ENCODE results near the gene IL6. TPM values are rescaled to one million over a fixed set of nuclear protein-coding genes. Genes with fewer than 3 reads are reported as not detected.
"Not testable (repeated sequence)": the region's sequence is repeated elsewhere in the genome, so short reads cannot be mapped to it uniquely, and the experiment has no call there.

The IL6 gene
- total RNA-seq, 3 donors from 2014 or later (not counting 1 experiment from before 2014, with no cell fraction given), result 1.3 to 2.3 (median 1.7) TPM

DNA sequence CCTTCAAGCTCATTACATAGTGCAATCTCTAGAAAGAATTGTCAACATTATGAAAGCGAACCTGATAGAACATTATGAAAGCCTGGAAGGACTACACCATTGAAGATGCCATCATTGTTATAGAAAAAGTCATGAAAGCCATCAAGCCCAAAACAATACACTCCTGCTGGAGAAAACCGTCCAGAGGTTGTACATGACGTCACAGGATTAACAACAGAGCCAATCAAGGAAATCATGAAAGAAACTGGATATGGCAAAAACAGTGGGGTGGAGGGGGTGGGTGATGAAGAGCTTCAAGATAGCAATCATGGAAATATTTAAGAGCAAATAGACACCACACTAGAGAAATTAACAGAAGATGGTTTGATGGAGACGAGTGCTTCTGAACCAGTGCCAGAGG lies 50.0 kb downstream of the IL6 start:
- no peaks in the 10 kb centered on the region for H3K4me1 Mint-ChIP-seq
- no peak for DNase-seq
- TF ChIP-seq, protein P1, sequence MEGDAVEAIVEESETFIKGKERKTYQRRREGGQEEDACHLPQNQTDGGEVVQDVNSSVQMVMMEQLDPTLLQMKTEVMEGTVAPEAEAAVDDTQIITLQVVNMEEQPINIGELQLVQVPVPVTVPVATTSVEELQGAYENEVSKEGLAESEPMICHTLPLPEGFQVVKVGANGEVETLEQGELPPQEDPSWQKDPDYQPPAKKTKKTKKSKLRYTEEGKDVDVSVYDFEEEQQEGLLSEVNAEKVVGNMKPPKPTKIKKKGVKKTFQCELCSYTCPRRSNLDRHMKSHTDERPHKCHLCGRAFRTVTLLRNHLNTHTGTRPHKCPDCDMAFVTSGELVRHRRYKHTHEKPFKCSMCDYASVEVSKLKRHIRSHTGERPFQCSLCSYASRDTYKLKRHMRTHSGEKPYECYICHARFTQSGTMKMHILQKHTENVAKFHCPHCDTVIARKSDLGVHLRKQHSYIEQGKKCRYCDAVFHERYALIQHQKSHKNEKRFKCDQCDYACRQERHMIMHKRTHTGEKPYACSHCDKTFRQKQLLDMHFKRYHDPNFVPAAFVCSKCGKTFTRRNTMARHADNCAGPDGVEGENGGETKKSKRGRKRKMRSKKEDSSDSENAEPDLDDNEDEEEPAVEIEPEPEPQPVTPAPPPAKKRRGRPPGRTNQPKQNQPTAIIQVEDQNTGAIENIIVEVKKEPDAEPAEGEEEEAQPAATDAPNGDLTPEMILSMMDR (IDR thresholded peaks at IDR 0.05), result no peak
- no peak for ATAC-seq
- no peaks in the 10 kb centered on the region for H3K9me3 ChIP-seq (ENCODE audit: control insufficient read depth, insufficient read depth, low read length)
- intact Hi-C loops (cut with micrococcal nuclease), result no loop called here
- H3K36me3 ChIP-seq (ENCODE audit: control insufficient read depth, insufficient read depth, low read length), result no peaks in the 10 kb centered on the region
- no peak overlapping the region for H3K4me3 ChIP-seq (ENCODE audit: low read length)
- WGBS (ENCODE audit: insufficient coverage), result 83% methylated on average over 4 of the region's 4 CpGs
- no peaks in the 10 kb centered on the region for H3K36me3 Mint-ChIP-seq
- H3K27ac Mint-ChIP-seq, result no peak overlapping the region
- H3K27me3 ChIP-seq (ENCODE audit: control insufficient read depth, insufficient read depth, low read length), result no peaks in the 10 kb centered on the region
- H3K9me3 Mint-ChIP-seq, result no peaks in the 10 kb centered on the region
- no peak overlapping the region for H3K4me3 Mint-ChIP-seq
- no peak overlapping the region for H3K27ac ChIP-seq (ENCODE audit: low read length)
- H3K4me1 ChIP-seq (ENCODE audit: control insufficient read depth, insufficient read depth, low read length), result no peaks in the 10 kb centered on the region
- peaks cover 0 to 4% of the 10 kb centered on the region in 2 donors for H3K27me3 Mint-ChIP-seq (ENCODE audit: low read depth in 2 of 2)

DNA sequence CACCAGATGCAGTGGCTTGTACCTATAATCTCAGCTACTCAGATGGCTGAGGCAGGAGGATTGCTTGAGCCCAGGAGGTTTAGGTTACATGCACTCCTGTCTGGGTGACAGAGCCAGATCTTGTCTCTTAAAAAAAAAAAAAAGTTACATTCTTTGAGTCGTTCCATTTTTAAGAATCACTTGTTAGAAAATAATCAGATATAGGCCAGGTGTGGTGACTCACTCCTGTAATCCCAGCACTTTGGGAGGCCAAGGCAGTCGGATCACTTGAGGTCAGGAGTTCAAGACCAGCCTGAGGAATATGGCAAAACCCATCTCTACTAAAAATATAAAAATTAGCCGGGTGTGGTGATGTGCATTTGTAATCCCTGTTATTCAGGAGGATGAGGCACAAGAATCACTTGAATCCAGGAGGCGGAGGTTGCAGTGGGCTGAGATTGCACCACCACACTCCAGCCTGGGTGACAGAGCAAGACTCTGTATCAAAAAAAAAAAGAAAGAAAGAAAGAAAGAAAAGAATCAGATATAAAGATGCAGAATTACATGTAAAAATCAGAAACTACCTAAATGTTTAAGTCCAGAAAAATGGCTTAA lies 52.8 kb downstream of the IL6 start:
- 96% methylated on average over 3 of the region's 4 CpGs for WGBS (ENCODE audit: insufficient coverage)

GRCh38 chr7:22781230-22781711 lies 54.3 kb downstream of the IL6 start:
- Mint-ChIP-seq H3K4me3 (no peak overlapping the region), H3K27ac (no peak overlapping the region), H3K36me3 (no peaks in the 10 kb centered on the region), H3K27me3 (ENCODE audit: low read depth in 2 of 2) (peaks cover 4 to 5% of the 10 kb centered on the region in 2 donors), H3K9me3 (no peaks in the 10 kb centered on the region), H3K4me1 (no peaks in the 10 kb centered on the region)
- Histone ChIP-seq H3K4me3 (ENCODE audit: low read length) (no peak overlapping the region), H3K9me3 (ENCODE audit: control insufficient read depth, insufficient read depth, low read length) (no peaks in the 10 kb centered on the region), H3K36me3 (ENCODE audit: control insufficient read depth, insufficient read depth, low read length) (no peaks in the 10 kb centered on the region), H3K27me3 (ENCODE audit: control insufficient read depth, insufficient read depth, low read length) (no peaks in the 10 kb centered on the region), H3K27ac (ENCODE audit: low read length) (no peak overlapping the region), H3K4me1 (ENCODE audit: control insufficient read depth, insufficient read depth, low read length) (no peaks in the 10 kb centered on the region)
- ATAC-seq (no peak), DNase-seq (no peak)
- 93% methylated on average over 5 of the region's 5 CpGs for WGBS (ENCODE audit: insufficient coverage)
- intact Hi-C loops (cut with micrococcal nuclease), result no loop called here
- TF ChIP-seq, protein P1 (IDR thresholded peaks at IDR 0.05), result no peak

More for the DNA sequence above, 52.8 kb downstream of the IL6 start:
- H3K4me1 ChIP-seq (ENCODE audit: control insufficient read depth, insufficient read depth, low read length); H3K9me3 ChIP-seq (ENCODE audit: control insufficient read depth, insufficient read depth, low read length); H3K27me3 ChIP-seq (ENCODE audit: control insufficient read depth, insufficient read depth, low read length); H3K27ac ChIP-seq (ENCODE audit: low read length); DNase-seq; H3K36me3 ChIP-seq (ENCODE audit: control insufficient read depth, insufficient read depth, low read length); H3K27ac Mint-ChIP-seq; H3K4me3 ChIP-seq (ENCODE audit: low read length); H3K4me1 Mint-ChIP-seq; H3K36me3 Mint-ChIP-seq; H3K4me3 Mint-ChIP-seq; H3K9me3 Mint-ChIP-seq; H3K27me3 Mint-ChIP-seq (ENCODE audit: low read depth in 2 of 2); intact Hi-C loops (cut with micrococcal nuclease); ATAC-seq: not testable (repeated sequence)

Other genes starting within 250 kb of the IL6 start
- under 1 TPM in 1 of 3 donors, not detected in 2; 0.31 TPM for gene STEAP1B, start 227.0 kb upstream of the IL6 start, total RNA-seq
- gene TOMM7, start 95.6 kb downstream of the IL6 start, total RNA-seq, result 100 to 1,000 TPM; 194 to 286 (median 269) TPM